H9 (cell line): ENCODE measurements around the gene CSTF1. TPM values are rescaled to one million over a fixed set of nuclear protein-coding genes. Genes with fewer than 3 reads are reported as not detected.

Source experiments
- DNase-seq: peaks from one replicate; pipeline ENCODE4 v3.0.0-alpha.2; 2017
- H2AFZ ChIP-seq: one replicate; pipeline ENCODE4 v1.6.1; 2013; ENCODE audit warnings: mild to moderate bottlenecking, low read length, control low read depth, moderate library complexity
- H2AK5ac ChIP-seq: 2 replicates; pipeline ENCODE4 v1.6.1; 2013; ENCODE audit warnings: low read length, control low read depth, mixed read lengths; ENCODE audit not compliant: insufficient read length
- H2BK120ac ChIP-seq: one replicate; pipeline ENCODE4 v1.6.1; 2013; ENCODE audit warnings: low read depth, mild to moderate bottlenecking, low read length, control low read depth, inconsistent platforms; ENCODE audit not compliant: poor library complexity, severe bottlenecking
- H2BK12ac ChIP-seq: 2 replicates; pipeline ENCODE4 v1.6.1; 2013; ENCODE audit warnings: low read length, control low read depth, mixed read lengths, low read depth; ENCODE audit not compliant: insufficient read length
- H2BK15ac ChIP-seq: 2 replicates; pipeline ENCODE4 v1.6.1; 2013; ENCODE audit warnings: low read depth, low read length, control low read depth
- H2BK20ac ChIP-seq: one replicate; pipeline ENCODE4 v1.6.1; 2013; ENCODE audit warnings: low read depth, mild to moderate bottlenecking, low read length, control low read depth, inconsistent platforms; ENCODE audit not compliant: poor library complexity, severe bottlenecking
- H2BK5ac ChIP-seq: 2 replicates; pipeline ENCODE4 v1.6.1; 2013; ENCODE audit warnings: low read length, control low read depth, mixed read lengths; ENCODE audit not compliant: insufficient read length
- H3K14ac ChIP-seq: 2 replicates; pipeline ENCODE4 v1.6.1; 2013; ENCODE audit warnings: low read length, control low read depth; ENCODE audit not compliant: insufficient read depth
- H3K18ac ChIP-seq: 2 replicates; pipeline ENCODE4 v1.6.1; 2013; ENCODE audit warnings: low read depth, mild to moderate bottlenecking, mixed read lengths, low read length, control low read depth; ENCODE audit not compliant: insufficient read length
- H3K23ac ChIP-seq: 2 replicates; pipeline ENCODE4 v1.6.1; 2013; ENCODE audit warnings: low read length, control low read depth, mixed read lengths, low read depth; ENCODE audit not compliant: insufficient read length
- H3K23me2 ChIP-seq: 2 replicates; pipeline ENCODE4 v1.6.1; 2013; ENCODE audit warnings: low read depth, mild to moderate bottlenecking, mixed read lengths, low read length, control low read depth; ENCODE audit not compliant: insufficient read length, poor library complexity, severe bottlenecking
- H3K27ac ChIP-seq: 2 replicates; pipeline ENCODE4 v1.5.1; 2013; ENCODE audit warnings: low read length, control low read depth, mixed read lengths, low read depth; ENCODE audit not compliant: insufficient read length
- H3K27me3 ChIP-seq: 2 replicates; pipeline ENCODE4 v1.6.1; 2013; ENCODE audit warnings: low read length, control low read depth, inconsistent platforms; ENCODE audit not compliant: insufficient read depth
- H3K4ac ChIP-seq: 2 replicates; pipeline ENCODE4 v1.6.1; 2013; ENCODE audit warnings: low read depth, mild to moderate bottlenecking, control low read depth, inconsistent platforms, low read length, moderate library complexity
- H3K4me1 ChIP-seq: 2 replicates; pipeline ENCODE4 v1.6.1; 2013; ENCODE audit warnings: low read length, control low read depth, inconsistent platforms; ENCODE audit not compliant: insufficient read depth
- H3K4me2 ChIP-seq: 2 replicates; pipeline ENCODE4 v1.6.1; 2013; ENCODE audit warnings: low read length, control low read depth, mixed read lengths; ENCODE audit not compliant: insufficient read length, insufficient read depth
- H3K56ac ChIP-seq: 2 replicates; pipeline ENCODE4 v1.6.1; 2013; ENCODE audit warnings: low read depth, mild to moderate bottlenecking, mixed read lengths, low read length, control low read depth; ENCODE audit not compliant: insufficient read length
- H3K79me1 ChIP-seq: 2 replicates; pipeline ENCODE4 v1.6.1; 2013; ENCODE audit warnings: low read depth, mild to moderate bottlenecking, moderate library complexity, low read length, control low read depth, inconsistent platforms; ENCODE audit not compliant: insufficient read depth, poor library complexity, severe bottlenecking
- H3K79me2 ChIP-seq: 2 replicates; pipeline ENCODE4 v1.6.1; 2013; ENCODE audit warnings: low read length, control low read depth, inconsistent platforms; ENCODE audit not compliant: insufficient read depth
- H3K9ac ChIP-seq: 2 replicates; pipeline ENCODE4 v1.6.1; 2013; ENCODE audit warnings: low read length, control low read depth, mixed read lengths; ENCODE audit not compliant: insufficient read length; ENCODE audit errors: extremely low read depth
- H3K9me3 ChIP-seq: one replicate; pipeline ENCODE4 v1.6.1; 2013; ENCODE audit warnings: low read depth, low read length, inconsistent platforms; ENCODE audit not compliant: control insufficient read depth
- H3T11ph ChIP-seq: one replicate; pipeline ENCODE4 v1.6.1; 2013; ENCODE audit warnings: mild to moderate bottlenecking, low read length, control low read depth, inconsistent platforms
- H4K20me1 ChIP-seq: one replicate; pipeline ENCODE4 v1.6.1; 2013; ENCODE audit not compliant: control insufficient read depth, insufficient read length, insufficient read depth
- H4K5ac ChIP-seq: 2 replicates; pipeline ENCODE4 v1.6.1; 2013; ENCODE audit warnings: low read depth, mild to moderate bottlenecking, mixed read lengths, low read length, control low read depth; ENCODE audit not compliant: insufficient read length
- H4K8ac ChIP-seq: replicated peaks from 2 replicates; pipeline ENCODE4 v1.6.1; 2013; ENCODE audit warnings: low read length, control low read depth, mixed read lengths, low read depth; ENCODE audit not compliant: insufficient read length
- H4K91ac ChIP-seq: 2 replicates; pipeline ENCODE4 v1.6.1; 2013; ENCODE audit warnings: low read depth, mild to moderate bottlenecking, moderate library complexity, mixed read lengths, low read length, control low read depth; ENCODE audit not compliant: insufficient read length
- H3K27ac Mint-ChIP-seq, 3 experiments: 2 replicates in 2 of 3; 3 replicates in 1 of 3; pipeline ENCODE4 v1.8.0; 2020 to 2021; ENCODE audit warnings: mixed read lengths in 3 of 3, mild to moderate bottlenecking in 1 of 3, moderate library complexity in 1 of 3
- H3K27me3 Mint-ChIP-seq: 2 replicates; pipeline ENCODE4 v1.8.0; 2021; ENCODE audit warnings: low read depth, mild to moderate bottlenecking, moderate library complexity, mixed read lengths
- H3K36me3 Mint-ChIP-seq, 3 experiments: 2 replicates in 2 of 3; 3 replicates in 1 of 3; pipeline ENCODE4 v1.8.0; 2020 to 2021; ENCODE audit warnings: low read depth in 3 of 3, mixed read lengths in 3 of 3; ENCODE audit not compliant: insufficient read depth in 1 of 3
- H3K4me1 Mint-ChIP-seq, 2 experiments: 2 replicates each; pipeline ENCODE4 v1.8.0; 2020; ENCODE audit warnings: mixed read lengths in 2 of 2
- H3K4me3 Mint-ChIP-seq, 2 experiments: 2 replicates in 1 of 2; 3 replicates in 1 of 2; pipeline ENCODE4 v1.8.0; 2020 to 2021; ENCODE audit warnings: mild to moderate bottlenecking in 2 of 2, mixed read lengths in 2 of 2, moderate library complexity in 1 of 2
- H3K9me3 Mint-ChIP-seq, 2 experiments: 2 replicates in 1 of 2; 3 replicates in 1 of 2; pipeline ENCODE4 v1.8.0; 2020; ENCODE audit warnings: mild to moderate bottlenecking in 2 of 2, mixed read lengths in 2 of 2, moderate library complexity in 1 of 2
- WGBS: extraction: QIAGEN DNeasy Blood & Tissue Kit; methylation state at CpG from one replicate; pipeline ENCODE4 v1.1.7; 2013; ENCODE audit warnings: missing lambda C conversion rate, low lambda C conversion rate, mixed read lengths; ENCODE audit not compliant: insufficient read length; ENCODE audit errors: extremely low coverage; 5-methylcytosine and 5-hydroxymethylcytosine counted together
- total RNA-seq: library from RNA; stranded (reverse); gene quantifications from 2 replicates; pipeline ENCODE4 v1.2.1, GENCODE V29; 2021
- TF ChIP-seq, protein P1 (sequence below): fragments of 200-600 bp; sonication (generic); conservative IDR thresholded peaks from 3 replicates; pipeline ENCODE4 v1.8.0; 2021; ENCODE audit warnings: antibody characterized with exemption, mild to moderate bottlenecking

CSTF1 gene
- total RNA-seq, 1 experiment from 2014 or later = 72.9 TPM

DNA sequence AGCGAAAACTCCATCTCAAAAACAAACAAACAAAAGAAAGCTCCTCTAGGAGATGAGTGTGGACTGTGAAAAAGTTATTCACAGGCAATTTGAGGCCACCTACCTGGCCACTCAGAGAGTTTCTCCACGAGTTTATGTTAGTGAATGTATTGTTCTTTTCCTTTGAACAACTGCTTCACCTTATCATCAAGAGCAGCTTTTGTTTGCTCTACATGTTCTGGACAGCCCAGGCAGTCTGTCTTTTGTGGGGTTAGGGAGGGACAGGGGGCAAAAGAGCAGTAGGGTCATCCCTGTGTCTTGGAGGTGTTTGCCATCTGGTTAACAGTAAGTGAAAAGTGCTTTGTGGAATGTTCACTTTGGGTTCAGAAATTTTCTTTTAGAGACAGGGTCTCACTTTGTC, 27.6 kb downstream of the CSTF1 start:
- no peaks in the 10 kb centered on the region; the same call in 1 of the 2 replicates for H3K4me1 ChIP-seq
- no peaks in the 10 kb centered on the region for H3K36me3 Mint-ChIP-seq

More for the DNA sequence above, 27.6 kb downstream of the CSTF1 start:
- H3K27ac Mint-ChIP-seq = no peak overlapping the region
- H3K14ac ChIP-seq = no peak overlapping the region
- no peaks in the 10 kb centered on the region for H3K9me3 Mint-ChIP-seq
- H2AK5ac ChIP-seq = no peak overlapping the region
- H4K20me1 ChIP-seq = no peaks in the 10 kb centered on the region
- no peak overlapping the region for H2BK12ac ChIP-seq
- no peaks in the 10 kb centered on the region for H3K79me1 ChIP-seq
- no peak overlapping the region for H3T11ph ChIP-seq
- H3K9ac ChIP-seq = no peak overlapping the region
- TF ChIP-seq, protein P1, sequence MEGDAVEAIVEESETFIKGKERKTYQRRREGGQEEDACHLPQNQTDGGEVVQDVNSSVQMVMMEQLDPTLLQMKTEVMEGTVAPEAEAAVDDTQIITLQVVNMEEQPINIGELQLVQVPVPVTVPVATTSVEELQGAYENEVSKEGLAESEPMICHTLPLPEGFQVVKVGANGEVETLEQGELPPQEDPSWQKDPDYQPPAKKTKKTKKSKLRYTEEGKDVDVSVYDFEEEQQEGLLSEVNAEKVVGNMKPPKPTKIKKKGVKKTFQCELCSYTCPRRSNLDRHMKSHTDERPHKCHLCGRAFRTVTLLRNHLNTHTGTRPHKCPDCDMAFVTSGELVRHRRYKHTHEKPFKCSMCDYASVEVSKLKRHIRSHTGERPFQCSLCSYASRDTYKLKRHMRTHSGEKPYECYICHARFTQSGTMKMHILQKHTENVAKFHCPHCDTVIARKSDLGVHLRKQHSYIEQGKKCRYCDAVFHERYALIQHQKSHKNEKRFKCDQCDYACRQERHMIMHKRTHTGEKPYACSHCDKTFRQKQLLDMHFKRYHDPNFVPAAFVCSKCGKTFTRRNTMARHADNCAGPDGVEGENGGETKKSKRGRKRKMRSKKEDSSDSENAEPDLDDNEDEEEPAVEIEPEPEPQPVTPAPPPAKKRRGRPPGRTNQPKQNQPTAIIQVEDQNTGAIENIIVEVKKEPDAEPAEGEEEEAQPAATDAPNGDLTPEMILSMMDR = no peak
- H4K5ac ChIP-seq = no peak overlapping the region
- no peak overlapping the region for H3K23ac ChIP-seq
- no peaks in the 10 kb centered on the region; the same call in 1 of the 2 replicates for H3K27me3 ChIP-seq
- H3K4ac ChIP-seq = no peak overlapping the region
- peaks cover 9 to 10% of the 10 kb centered on the region in 2 experiments for H3K4me1 Mint-ChIP-seq
- no CpG with 5 or more reads among the region's 2 CpGs for WGBS
- H2BK15ac ChIP-seq = no peak overlapping the region
- no peak overlapping the region for H2AFZ ChIP-seq
- H2BK120ac ChIP-seq = no peak overlapping the region
- no peak overlapping the region for H3K4me2 ChIP-seq
- peaks cover 64% of the 10 kb centered on the region for H3K27me3 Mint-ChIP-seq
- no peak overlapping the region for H3K18ac ChIP-seq
- no peak for DNase-seq
- H3K23me2 ChIP-seq = no peaks in the 10 kb centered on the region
- H3K4me3 Mint-ChIP-seq = no peak overlapping the region
- H4K91ac ChIP-seq = no peak overlapping the region
- H3K27ac ChIP-seq = no peak overlapping the region
- no peak overlapping the region for H2BK5ac ChIP-seq
- no peak overlapping the region for H3K56ac ChIP-seq
- no peak overlapping the region for H2BK20ac ChIP-seq
- no peaks in the 10 kb centered on the region for H3K9me3 ChIP-seq
- H4K8ac ChIP-seq = no peak overlapping the region
- H3K79me2 ChIP-seq = no peaks in the 10 kb centered on the region
